Measurements from ENCODE around the gene GSDME. TPM values are rescaled to one million over a fixed set of nuclear protein-coding genes. Genes with fewer than 3 reads are reported as not detected.

Gene GSDME
- 20.0 and 22.8 TPM in 2 replicates for total RNA-seq (2014; rRNA removed; shearing (Covaris generic))

GRCh38 chr7:24757353-24758275 is at the start of gene GSDME:
Gene GSDME (minus strand): TSS chr7:24757464. CDS start chr7:24749774, 7,690 bp downstream.

Other genes with a start within 250 kb of the GSDME start
- gene PALS2, start 184.0 kb downstream of the GSDME start, total RNA-seq (2014; rRNA removed; shearing (Covaris generic)): 24.4 and 25.9 TPM in 2 replicates
- 17.7 and 24.0 TPM in 2 replicates for gene OSBPL3, start 222.7 kb upstream of the GSDME start, total RNA-seq (2014; rRNA removed; shearing (Covaris generic))